Hindlimb muscle (tissue), 1 donor: ENCODE results near the gene MAML2. TPM values are rescaled to one million over a fixed set of nuclear protein-coding genes. Genes with fewer than 3 reads are reported as not detected.

Source experiments
- DNase-seq: peaks from one replicate; pipeline ENCODE4 v3.0.0-alpha.2; 2013
- polyA plus RNA-seq: library from polyadenylated mRNA; unstranded; fragments of 120-200 nt; gene quantifications from one replicate; pipeline ENCODE4 v1.2.1, GENCODE V29; 2013; ENCODE audit not compliant: insufficient read length

The MAML2 gene
- polyA plus RNA-seq, 1 donor = 5.7 TPM

- DNase-seq = no peak
These were observed 279.1 kb downstream of the MAML2 start for GRCh38 chr11:96063886-96064285.

- no peak for DNase-seq
These were observed 279.9 kb downstream of the MAML2 start for GRCh38 chr11:96063053-96063452.

GRCh38 chr11:96062134-96062533 is 280.9 kb downstream of the MAML2 start:
- DNase-seq = no peak

- no peak for DNase-seq
These were observed 281.3 kb downstream of the MAML2 start for GRCh38 chr11:96061730-96062129.

GRCh38 chr11:96061069-96061468 is 281.9 kb downstream of the MAML2 start:
- no peak for DNase-seq

GRCh38 chr11:96057502-96057901 is 285.5 kb downstream of the MAML2 start:
- DNase-seq = no peak

GRCh38 chr11:96056576-96056975 is 286.4 kb downstream of the MAML2 start:
- no peak for DNase-seq

- no peak for DNase-seq
These were observed 287.1 kb downstream of the MAML2 start for GRCh38 chr11:96055706-96056387.

- DNase-seq = no peak
These were observed 287.9 kb downstream of the MAML2 start for GRCh38 chr11:96054870-96055705.

GRCh38 chr11:96052921-96053651 is 289.9 kb downstream of the MAML2 start:
- DNase-seq = no peak

- DNase-seq = no peak
These were observed 291.2 kb downstream of the MAML2 start for GRCh38 chr11:96051820-96052219.

- no peak for DNase-seq
These were observed 292.4 kb downstream of the MAML2 start for GRCh38 chr11:96050435-96051182.

GRCh38 chr11:96049426-96049825 is 293.6 kb downstream of the MAML2 start:
- no peak for DNase-seq

GRCh38 chr11:96045622-96046456 is 297.2 kb downstream of the MAML2 start:
- DNase-seq = peak; percentile 59

- no peak for DNase-seq
These were observed 298.2 kb downstream of the MAML2 start for GRCh38 chr11:96044747-96045146.

GRCh38 chr11:96044311-96044710 is 298.7 kb downstream of the MAML2 start:
- no peak for DNase-seq

- DNase-seq = no peak
These were observed 299.7 kb downstream of the MAML2 start for GRCh38 chr11:96043291-96043690.

GRCh38 chr11:96038046-96038445 is 304.9 kb downstream of the MAML2 start:
- DNase-seq = no peak

GRCh38 chr11:96037405-96037949 is 305.5 kb downstream of the MAML2 start:
- DNase-seq = no peak

- no peak for DNase-seq
These were observed 306.1 kb downstream of the MAML2 start for GRCh38 chr11:96036863-96037262.

- DNase-seq = no peak
These were observed 307.3 kb downstream of the MAML2 start for GRCh38 chr11:96035740-96036078.
